ENCODE measurements around the gene SHROOM4.

DNA sequence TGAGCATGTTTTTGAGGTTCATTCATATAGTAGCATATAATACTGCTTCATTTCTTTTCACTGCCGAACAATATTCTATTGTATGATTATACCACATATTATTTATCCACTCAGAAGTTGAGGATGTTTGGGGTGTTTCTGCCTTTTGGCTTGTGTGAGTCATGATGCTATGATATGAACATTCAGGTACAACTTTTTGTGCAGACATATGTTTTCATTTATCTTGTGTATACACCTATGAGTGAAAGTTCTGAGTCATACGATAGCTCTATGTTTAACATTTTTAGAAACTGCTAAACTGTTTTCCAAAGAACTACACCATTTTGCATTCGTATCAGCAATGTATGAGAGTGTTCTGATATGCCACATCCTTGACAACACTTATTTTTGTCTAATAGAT is 57.7 kb downstream of the SHROOM4 start:
- TF ChIP-seq POLR2A (IDR thresholded peaks at IDR 0.05), result no peak
- TF ChIP-seq, protein P1, sequence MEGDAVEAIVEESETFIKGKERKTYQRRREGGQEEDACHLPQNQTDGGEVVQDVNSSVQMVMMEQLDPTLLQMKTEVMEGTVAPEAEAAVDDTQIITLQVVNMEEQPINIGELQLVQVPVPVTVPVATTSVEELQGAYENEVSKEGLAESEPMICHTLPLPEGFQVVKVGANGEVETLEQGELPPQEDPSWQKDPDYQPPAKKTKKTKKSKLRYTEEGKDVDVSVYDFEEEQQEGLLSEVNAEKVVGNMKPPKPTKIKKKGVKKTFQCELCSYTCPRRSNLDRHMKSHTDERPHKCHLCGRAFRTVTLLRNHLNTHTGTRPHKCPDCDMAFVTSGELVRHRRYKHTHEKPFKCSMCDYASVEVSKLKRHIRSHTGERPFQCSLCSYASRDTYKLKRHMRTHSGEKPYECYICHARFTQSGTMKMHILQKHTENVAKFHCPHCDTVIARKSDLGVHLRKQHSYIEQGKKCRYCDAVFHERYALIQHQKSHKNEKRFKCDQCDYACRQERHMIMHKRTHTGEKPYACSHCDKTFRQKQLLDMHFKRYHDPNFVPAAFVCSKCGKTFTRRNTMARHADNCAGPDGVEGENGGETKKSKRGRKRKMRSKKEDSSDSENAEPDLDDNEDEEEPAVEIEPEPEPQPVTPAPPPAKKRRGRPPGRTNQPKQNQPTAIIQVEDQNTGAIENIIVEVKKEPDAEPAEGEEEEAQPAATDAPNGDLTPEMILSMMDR (IDR thresholded peaks at IDR 0.05), result no peak
